HFFc6 (cell line): ENCODE measurements around the gene NUP133. TPM values are rescaled to one million over a fixed set of nuclear protein-coding genes. Genes with fewer than 3 reads are reported as not detected.
A peak's percentile ranks its signal among the peaks of the same experiment; 100 is the strongest.
"Not testable (repeated sequence)": the region's sequence is repeated elsewhere in the genome, so short reads cannot be mapped to it uniquely, and the experiment has no call there.

ENCODE experiments used
- DNase-seq: peaks from one replicate; pipeline ENCODE4 v3.0.0-alpha.2; 2018
- H3K27ac Mint-ChIP-seq: 2 replicates; pipeline ENCODE4 v1.8.0; 2020; ENCODE audit warnings: mild to moderate bottlenecking, mixed read lengths
- H3K27me3 Mint-ChIP-seq: 2 replicates; pipeline ENCODE4 v1.8.0; 2021; ENCODE audit warnings: mild to moderate bottlenecking, moderate library complexity, mixed read lengths; ENCODE audit not compliant: insufficient read depth
- H3K36me3 Mint-ChIP-seq: 2 replicates; pipeline ENCODE4 v1.8.0; 2021; ENCODE audit warnings: low read depth, mixed read lengths
- H3K4me1 Mint-ChIP-seq: 2 replicates; pipeline ENCODE4 v1.8.0; 2020; ENCODE audit warnings: low read depth, mixed read lengths
- H3K4me3 Mint-ChIP-seq: 2 replicates; pipeline ENCODE4 v1.8.0; 2020; ENCODE audit warnings: mild to moderate bottlenecking, moderate library complexity, mixed read lengths
- H3K9me3 Mint-ChIP-seq: 2 replicates; pipeline ENCODE4 v1.8.0; 2020; ENCODE audit warnings: mild to moderate bottlenecking, mixed read lengths
- total RNA-seq, 6 experiments: library from RNA; stranded (reverse); fragmentation: NEBNext Ultra II Directional; extraction: Animal tissue kit (Norgen Biotek cat#: 25700); gene quantifications; 2 replicates in 1 of 6; 3 replicates in 5 of 6; pipeline ENCODE4 v1.2.3, GENCODE V29; 2021
- TF ChIP-seq, protein P1 (sequence below): fragments of 200-600 bp; sonication (generic); IDR thresholded peaks from 2 replicates; pipeline ENCODE4 v1.5.0; 2021; ENCODE audit warnings: antibody characterized with exemption, mild to moderate bottlenecking

The NUP133 gene
- total RNA-seq, 6 experiments from 2014 or later, result 34.3 to 42.8 (median 36.0) TPM

DNA sequence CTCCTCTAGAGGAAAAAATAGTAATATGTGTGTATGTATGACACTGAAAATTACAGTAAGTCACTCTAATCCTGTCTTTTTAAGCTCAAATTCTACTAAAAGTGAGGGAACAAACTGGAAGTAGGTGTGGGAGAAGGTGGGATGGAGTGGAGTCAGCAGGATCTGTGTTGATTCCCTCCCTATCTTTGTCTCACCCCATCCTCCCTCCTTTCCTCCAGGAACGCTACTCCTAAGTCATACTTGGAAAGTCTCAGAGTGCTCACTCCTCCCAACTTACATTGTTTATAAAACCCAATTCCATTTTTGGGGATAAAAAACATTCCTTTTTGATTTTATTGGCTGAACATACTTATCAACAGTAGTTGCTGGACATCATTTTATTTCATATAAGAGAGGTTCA, 14.9 kb upstream of the NUP133 start:
- no peak for DNase-seq
- H3K27ac Mint-ChIP-seq, result no peak overlapping the region
- H3K9me3 Mint-ChIP-seq, result no peaks in the 10 kb centered on the region
- peaks cover 14% of the 10 kb centered on the region; the same call in 1 of the 2 replicates for H3K4me1 Mint-ChIP-seq
- TF ChIP-seq, protein P1, sequence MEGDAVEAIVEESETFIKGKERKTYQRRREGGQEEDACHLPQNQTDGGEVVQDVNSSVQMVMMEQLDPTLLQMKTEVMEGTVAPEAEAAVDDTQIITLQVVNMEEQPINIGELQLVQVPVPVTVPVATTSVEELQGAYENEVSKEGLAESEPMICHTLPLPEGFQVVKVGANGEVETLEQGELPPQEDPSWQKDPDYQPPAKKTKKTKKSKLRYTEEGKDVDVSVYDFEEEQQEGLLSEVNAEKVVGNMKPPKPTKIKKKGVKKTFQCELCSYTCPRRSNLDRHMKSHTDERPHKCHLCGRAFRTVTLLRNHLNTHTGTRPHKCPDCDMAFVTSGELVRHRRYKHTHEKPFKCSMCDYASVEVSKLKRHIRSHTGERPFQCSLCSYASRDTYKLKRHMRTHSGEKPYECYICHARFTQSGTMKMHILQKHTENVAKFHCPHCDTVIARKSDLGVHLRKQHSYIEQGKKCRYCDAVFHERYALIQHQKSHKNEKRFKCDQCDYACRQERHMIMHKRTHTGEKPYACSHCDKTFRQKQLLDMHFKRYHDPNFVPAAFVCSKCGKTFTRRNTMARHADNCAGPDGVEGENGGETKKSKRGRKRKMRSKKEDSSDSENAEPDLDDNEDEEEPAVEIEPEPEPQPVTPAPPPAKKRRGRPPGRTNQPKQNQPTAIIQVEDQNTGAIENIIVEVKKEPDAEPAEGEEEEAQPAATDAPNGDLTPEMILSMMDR, result no peak
- no peaks in the 10 kb centered on the region for H3K27me3 Mint-ChIP-seq
- peaks cover 18% of the 10 kb centered on the region for H3K36me3 Mint-ChIP-seq
- no peak overlapping the region for H3K4me3 Mint-ChIP-seq

DNA sequence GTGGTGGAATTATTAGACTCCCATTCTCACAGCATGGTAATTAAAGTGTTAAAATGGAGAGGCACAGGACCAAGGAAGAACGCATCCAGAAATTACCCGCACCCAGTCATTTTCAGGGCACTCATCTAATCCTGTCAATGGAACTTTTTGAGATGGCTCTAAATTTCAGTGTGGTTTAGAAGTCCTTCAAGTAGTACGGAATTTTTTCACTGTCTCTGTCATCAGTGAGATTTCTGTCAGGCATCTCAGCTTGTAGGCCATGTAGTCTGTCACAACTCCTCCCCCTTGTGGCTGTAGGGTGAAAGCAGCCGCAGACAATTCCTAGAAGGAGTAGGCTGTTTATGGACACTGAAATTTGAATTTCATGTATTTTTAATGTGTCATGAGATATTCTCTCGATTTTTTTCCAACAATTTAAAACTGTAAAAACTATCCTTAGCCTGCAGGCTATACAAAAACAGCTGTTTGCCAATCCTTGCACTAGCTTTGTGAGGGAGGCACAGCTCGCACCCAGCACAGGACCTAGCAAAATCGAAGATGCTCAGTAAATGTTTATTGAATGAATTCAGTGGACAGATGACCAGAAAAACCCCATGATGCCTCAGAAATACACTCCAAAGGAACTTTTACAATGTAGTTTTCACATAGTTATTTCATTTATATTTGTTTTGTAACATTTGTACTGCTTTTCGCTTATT, 6.6 kb upstream of the NUP133 start:
- Mint-ChIP-seq H3K27ac (peak overlapping the region; percentile 14; the same call in 1 of the 2 replicates), H3K9me3 (no peaks in the 10 kb centered on the region), H3K4me3 (no peak overlapping the region), H3K27me3 (no peaks in the 10 kb centered on the region), H3K4me1 (peaks cover 8% of the 10 kb centered on the region), H3K36me3 (no peaks in the 10 kb centered on the region)
- TF ChIP-seq, protein P1, result peak; percentile 86
- DNase-seq, result peak; percentile 81

DNA sequence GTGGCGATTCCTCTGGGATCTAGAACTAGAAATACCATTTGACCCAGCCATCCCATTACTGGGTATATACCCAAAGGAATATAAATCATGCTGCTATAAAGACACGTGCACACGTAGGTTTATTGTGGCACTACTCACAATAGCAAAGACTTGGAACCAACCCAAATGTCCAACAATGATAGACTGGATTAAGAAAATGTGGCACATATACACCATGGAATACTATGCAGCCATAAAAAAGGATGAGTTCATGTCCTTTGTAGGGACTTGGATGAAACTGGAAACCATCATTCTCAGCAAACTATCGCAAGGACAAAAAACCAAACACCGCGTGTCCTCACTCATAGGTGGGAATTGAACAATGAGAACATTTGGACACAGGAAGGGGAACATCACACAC, 3.5 kb upstream of the NUP133 start:
- H3K9me3 Mint-ChIP-seq, DNase-seq, H3K4me3 Mint-ChIP-seq, H3K27ac Mint-ChIP-seq, H3K36me3 Mint-ChIP-seq, H3K27me3 Mint-ChIP-seq: not testable (repeated sequence)
- peaks cover 25% of the 10 kb centered on the region for H3K4me1 Mint-ChIP-seq

DNA sequence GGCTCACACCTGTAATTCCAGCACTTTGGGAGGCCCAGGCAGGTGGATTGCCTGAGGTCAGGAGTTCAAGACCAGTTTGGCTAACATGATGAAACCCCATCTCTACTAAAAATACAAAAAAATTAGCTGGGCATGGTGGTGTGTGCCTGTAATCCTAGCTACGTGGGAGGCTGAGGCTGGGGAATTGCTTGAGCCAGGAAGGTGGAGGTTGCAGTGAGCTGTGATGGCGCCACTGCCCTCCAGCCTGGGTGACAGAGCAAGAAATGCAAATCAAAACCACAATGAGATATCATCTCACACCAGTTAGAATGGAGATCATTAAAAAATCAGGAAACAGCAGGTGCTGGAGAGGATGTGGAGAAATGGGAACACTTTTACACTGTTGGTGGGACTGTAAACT, 3.1 kb upstream of the NUP133 start:
- H3K36me3 Mint-ChIP-seq, H3K4me3 Mint-ChIP-seq, H3K27ac Mint-ChIP-seq, DNase-seq, H3K27me3 Mint-ChIP-seq, H3K9me3 Mint-ChIP-seq: not testable (repeated sequence)
- H3K4me1 Mint-ChIP-seq, result peaks cover 27% of the 10 kb centered on the region

DNA sequence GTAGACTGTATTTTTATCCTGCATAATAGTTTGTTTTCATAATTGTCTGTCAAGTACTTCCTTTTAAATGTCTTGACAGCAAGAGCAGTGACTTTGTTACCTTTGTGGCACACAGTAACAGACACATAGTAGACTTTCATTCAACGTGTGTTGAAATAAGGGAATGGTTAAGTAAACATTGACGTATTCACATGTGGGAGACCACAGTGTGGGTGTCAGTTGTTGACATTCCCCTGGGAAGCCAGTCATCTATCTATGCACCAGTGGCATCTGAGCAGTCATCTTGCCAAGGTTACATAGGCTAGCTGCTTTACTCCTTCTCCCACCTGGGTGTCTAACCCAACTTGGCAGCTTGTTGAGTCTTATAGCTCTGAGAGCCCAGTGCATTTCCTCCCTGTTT, 1.4 kb upstream of the NUP133 start:
- TF ChIP-seq, protein P1, result no peak
- Mint-ChIP-seq H3K27me3 (no peaks in the 10 kb centered on the region; the same call in 1 of the 2 replicates), H3K9me3 (no peaks in the 10 kb centered on the region), H3K4me1 (peaks cover 23% of the 10 kb centered on the region), H3K4me3 (peak overlapping the region; percentile 96), H3K36me3 (no peaks in the 10 kb centered on the region), H3K27ac (peak overlapping the region; percentile 98)
- DNase-seq, result no peak

DNA sequence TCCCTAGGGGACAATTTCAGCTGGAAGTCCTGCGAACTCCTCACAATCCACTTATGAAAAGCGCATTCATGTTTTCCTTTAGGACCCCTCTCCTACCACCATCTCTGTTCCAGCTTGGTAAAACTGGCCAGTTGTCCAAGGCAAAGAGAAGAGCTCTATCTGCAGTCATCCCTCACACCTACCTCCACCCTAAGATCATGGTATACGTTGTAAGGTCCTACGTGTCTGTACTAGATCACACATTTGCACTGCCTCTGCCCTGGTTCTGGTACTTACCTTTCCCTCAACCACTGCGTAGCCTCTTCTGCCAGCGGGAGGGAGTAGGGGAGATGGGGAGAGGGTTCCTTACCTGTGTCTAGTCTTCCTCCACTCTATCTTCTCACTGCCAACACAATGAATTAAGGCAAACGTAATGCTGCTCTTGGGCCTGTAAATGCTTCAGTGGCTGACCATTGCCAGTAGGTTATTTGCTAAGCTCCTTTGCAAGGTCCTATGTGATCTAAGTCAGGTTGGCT, 739 bp upstream of the NUP133 start:
- TF ChIP-seq, protein P1, result no peak
- Mint-ChIP-seq H3K36me3 (no peaks in the 10 kb centered on the region; the same call in 1 of the 2 replicates), H3K4me3 (peak overlapping the region; percentile 96), H3K27ac (peak overlapping the region; percentile 98), H3K9me3 (no peaks in the 10 kb centered on the region), H3K27me3 (no peaks in the 10 kb centered on the region; the same call in 1 of the 2 replicates), H3K4me1 (peaks cover 19% of the 10 kb centered on the region)
- no peak for DNase-seq
